Ishikawa (cell line): ENCODE data around the gene TANC1.

Experiments used
- CEBPB ChIP-seq: IDR thresholded peaks from 2 replicates; pipeline ENCODE4 v1.6.1; 2012
- CREB1 ChIP-seq: IDR thresholded peaks from 2 replicates; pipeline ENCODE4 v1.6.1; 2012; ENCODE audit warnings: low read depth
- EGR1 ChIP-seq: IDR thresholded peaks from 2 replicates; pipeline ENCODE4 v1.6.1; 2012
- EP300 ChIP-seq: IDR thresholded peaks from 2 replicates; pipeline ENCODE4 v1.6.1; 2012; ENCODE audit warnings: borderline replicate concordance
- FOXM1 ChIP-seq: IDR thresholded peaks from 2 replicates; pipeline ENCODE4 v1.6.1; 2012; ENCODE audit warnings: low read depth, borderline replicate concordance
- MAX ChIP-seq: IDR thresholded peaks from 2 replicates; pipeline ENCODE4 v1.6.1; 2012
- NFIC ChIP-seq: IDR thresholded peaks from 2 replicates; pipeline ENCODE4 v1.6.1; 2012
- RAD21 ChIP-seq: IDR thresholded peaks from 2 replicates; pipeline ENCODE4 v1.6.1; 2012; ENCODE audit warnings: low read depth
- REST ChIP-seq: IDR thresholded peaks from 2 replicates; pipeline ENCODE4 v1.6.1; 2012; ENCODE audit warnings: low read depth, mild to moderate bottlenecking
- TAF1 ChIP-seq: IDR thresholded peaks from 2 replicates; pipeline ENCODE4 v1.6.1; 2012; ENCODE audit warnings: low read depth, mild to moderate bottlenecking
- TCF12 ChIP-seq: IDR thresholded peaks from 2 replicates; pipeline ENCODE4 v1.6.1; 2012; ENCODE audit warnings: low read depth
- TEAD4 ChIP-seq: IDR thresholded peaks from 2 replicates; pipeline ENCODE4 v1.6.1; 2012
- YY1 ChIP-seq: IDR thresholded peaks from 2 replicates; pipeline ENCODE4 v1.6.1; 2012; ENCODE audit warnings: low read depth
- ZBTB7A ChIP-seq: IDR thresholded peaks from 2 replicates; pipeline ENCODE4 v1.6.1; 2012; ENCODE audit warnings: low read depth
- TF ChIP-seq, protein P1 (sequence below): IDR thresholded peaks from 2 replicates; pipeline ENCODE4 v1.6.1; 2012

Gene TANC1

GRCh38 chr2:159098921-159099411, 130.5 kb downstream of the TANC1 start:
- TF ChIP-seq FOXM1 (no peak), CEBPB (no peak), TEAD4 (peak; percentile 80), EGR1 (no peak), TCF12 (0 out of 2 replicates have a peak, but pooled peaks have one; percentile 27), YY1 (no peak), REST (no peak), NFIC (no peak), ZBTB7A (no peak), MAX (no peak), EP300 (peak; percentile 52; the same call in 1 of the 2 replicates), RAD21 (no peak), TAF1 (no peak)
- TF ChIP-seq, protein P1, sequence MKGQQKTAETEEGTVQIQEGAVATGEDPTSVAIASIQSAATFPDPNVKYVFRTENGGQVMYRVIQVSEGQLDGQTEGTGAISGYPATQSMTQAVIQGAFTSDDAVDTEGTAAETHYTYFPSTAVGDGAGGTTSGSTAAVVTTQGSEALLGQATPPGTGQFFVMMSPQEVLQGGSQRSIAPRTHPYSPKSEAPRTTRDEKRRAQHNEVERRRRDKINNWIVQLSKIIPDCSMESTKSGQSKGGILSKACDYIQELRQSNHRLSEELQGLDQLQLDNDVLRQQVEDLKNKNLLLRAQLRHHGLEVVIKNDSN: no peak

DNA sequence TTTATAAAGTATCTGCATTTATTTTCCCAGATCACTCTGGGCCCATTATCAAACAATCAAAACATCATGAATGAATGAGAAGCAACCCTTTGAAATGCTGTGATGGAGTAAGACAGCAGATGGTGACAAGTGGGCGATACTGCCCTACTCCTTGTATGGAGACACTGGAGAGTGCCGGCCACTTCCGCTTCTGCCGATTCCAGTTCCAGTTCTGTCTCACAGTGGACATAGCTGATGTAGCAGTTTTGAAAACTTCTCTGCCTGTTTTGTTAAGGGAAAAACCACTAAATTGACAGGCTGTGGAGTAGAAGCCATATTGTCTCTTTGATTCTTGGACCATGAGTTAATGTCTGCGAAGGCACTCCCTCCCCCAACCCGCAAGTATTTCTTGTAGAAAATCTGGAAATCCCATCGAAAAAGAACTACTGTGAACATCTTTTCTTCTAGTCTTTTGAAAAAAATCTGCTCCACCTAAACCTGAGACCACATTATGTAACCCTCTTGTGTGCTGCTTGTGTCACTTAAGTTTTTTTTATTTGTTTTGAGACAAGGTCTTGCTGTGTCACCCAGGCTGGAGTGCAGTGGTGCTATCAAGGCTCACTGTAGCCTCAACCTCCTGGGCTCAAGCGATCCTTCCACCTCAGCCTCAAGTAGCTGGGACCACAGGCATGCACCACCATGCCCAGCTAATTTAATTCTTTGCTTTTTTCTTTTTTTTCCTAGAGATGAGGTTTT, 133.5 kb downstream of the TANC1 start:
- no peak for TF ChIP-seq CEBPB
- no peak for TF ChIP-seq TCF12
- TF ChIP-seq TAF1: no peak
- TF ChIP-seq MAX: no peak
- TF ChIP-seq, protein P1: no peak
- no peak for TF ChIP-seq EGR1
- no peak for TF ChIP-seq NFIC
- no peak for TF ChIP-seq REST
- no peak for TF ChIP-seq CREB1

GRCh38 chr2:159103411-159103810, 135.0 kb downstream of the TANC1 start:
- TF ChIP-seq REST (no peak), TEAD4 (no peak), MAX (no peak), TAF1 (no peak), CREB1 (no peak), NFIC (no peak), EGR1 (no peak), RAD21 (no peak)
- TF ChIP-seq, protein P1: no peak

- TF ChIP-seq TEAD4: no peak
- no peak for TF ChIP-seq TCF12
- TF ChIP-seq NFIC: no peak
- TF ChIP-seq FOXM1: no peak
- TF ChIP-seq CEBPB: no peak
- TF ChIP-seq TAF1: no peak
- no peak for TF ChIP-seq EP300
- no peak for TF ChIP-seq YY1
- no peak for TF ChIP-seq REST
- TF ChIP-seq CREB1: no peak
- no peak for TF ChIP-seq MAX
Measured at GRCh38 chr2:159106109-159106508, 137.7 kb downstream of the TANC1 start.
